HS-5 (cell line): ENCODE data around the gene TPRN.

Experiments
- DNase-seq: peaks from one replicate; pipeline ENCODE4 v3.0.0-alpha.2; 2012; ENCODE audit warnings: low read depth

The TPRN gene

DNA sequence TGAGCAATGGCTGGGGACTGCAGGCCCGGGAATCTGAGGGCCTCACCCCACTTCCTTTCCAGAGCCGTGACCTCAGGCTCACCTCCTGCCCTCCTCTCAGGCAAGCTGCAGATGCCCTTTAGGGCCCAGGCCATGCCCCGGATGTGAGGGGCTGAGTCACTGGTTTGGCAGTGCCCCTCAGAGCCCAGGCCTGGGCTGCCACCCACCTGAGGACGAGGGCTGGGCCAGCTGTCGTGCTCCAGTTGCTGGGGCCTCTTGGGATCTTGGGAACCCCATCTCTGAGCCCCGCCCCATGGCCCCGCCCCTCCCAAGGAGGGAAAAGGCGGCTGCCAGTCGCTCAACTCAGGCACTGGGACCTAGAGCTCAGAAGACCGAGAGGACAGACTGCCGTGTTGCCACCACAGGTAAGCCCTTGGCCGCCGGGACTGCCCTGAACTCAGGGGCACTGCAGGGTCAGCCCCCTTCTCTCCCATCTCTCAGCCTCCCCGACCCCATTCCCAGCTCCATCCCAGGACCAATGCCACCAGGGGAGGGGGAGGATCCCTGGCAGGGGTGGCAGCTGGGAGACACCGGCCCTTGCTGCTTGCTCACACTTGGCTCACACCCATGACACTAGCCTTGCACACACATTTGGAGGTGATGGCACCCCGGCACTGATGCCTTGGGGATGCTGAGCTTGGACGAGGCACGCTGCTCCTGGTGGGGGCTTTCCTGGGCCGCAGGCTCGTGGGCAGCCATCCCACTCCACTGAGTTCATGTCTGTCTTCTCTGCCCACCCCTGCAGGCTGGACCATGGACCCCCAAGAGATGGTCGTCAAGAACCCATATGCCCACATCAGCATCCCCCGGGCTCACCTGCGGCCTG, 24.5 kb upstream of the TPRN start, which contains the start of gene CYSRT1:
TSS of gene CYSRT1 (plus strand) at position 345 of the 865 bp plus-strand sequence. CDS start at position 793, 448 bp downstream.
- DNase-seq = no peak

DNA sequence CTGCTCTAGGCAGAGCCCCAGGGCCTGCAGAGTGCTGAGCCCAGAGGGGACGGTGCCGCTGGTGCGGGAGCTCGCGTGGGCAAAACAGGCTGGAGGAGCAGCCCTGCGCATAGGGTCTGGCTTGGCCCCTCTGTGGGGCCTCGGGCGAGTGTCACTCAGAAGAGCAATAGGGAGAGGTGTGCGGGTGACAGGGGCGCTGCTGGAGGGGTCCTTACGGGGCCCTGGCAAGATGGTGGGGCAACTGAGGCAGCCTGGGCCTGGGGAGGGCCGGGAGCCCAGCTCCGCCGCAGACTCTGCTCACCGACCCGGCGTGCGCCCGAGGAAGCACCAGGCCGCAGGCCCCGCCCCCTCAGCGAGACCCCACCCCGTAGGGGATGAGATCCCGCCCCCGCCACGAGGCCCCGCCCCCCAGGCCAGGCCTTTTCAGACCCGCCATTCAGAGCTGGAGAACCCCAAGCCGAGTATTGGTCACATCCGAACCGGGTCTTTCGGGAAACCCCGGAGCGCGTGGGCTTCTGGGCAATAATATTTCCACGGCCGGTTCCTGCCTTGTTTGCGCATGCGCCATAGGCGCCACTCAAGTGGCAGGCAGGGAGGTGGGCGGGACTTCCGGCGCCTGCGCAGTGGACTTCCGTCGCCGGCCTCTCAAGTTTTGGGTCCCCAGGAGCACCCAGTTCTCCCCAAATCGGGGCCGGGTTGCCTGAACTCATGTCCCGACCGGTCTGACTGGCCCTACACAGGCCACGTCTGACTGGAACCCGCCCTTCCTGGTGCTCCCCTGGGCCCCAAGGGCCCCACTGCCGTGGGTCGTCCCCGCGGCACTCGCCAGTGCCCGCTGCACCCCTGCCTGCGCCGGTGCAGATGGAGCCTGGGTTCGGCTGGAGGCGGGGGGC, 22.8 kb upstream of the TPRN start:
- peak; percentile 92 for DNase-seq

DNA sequence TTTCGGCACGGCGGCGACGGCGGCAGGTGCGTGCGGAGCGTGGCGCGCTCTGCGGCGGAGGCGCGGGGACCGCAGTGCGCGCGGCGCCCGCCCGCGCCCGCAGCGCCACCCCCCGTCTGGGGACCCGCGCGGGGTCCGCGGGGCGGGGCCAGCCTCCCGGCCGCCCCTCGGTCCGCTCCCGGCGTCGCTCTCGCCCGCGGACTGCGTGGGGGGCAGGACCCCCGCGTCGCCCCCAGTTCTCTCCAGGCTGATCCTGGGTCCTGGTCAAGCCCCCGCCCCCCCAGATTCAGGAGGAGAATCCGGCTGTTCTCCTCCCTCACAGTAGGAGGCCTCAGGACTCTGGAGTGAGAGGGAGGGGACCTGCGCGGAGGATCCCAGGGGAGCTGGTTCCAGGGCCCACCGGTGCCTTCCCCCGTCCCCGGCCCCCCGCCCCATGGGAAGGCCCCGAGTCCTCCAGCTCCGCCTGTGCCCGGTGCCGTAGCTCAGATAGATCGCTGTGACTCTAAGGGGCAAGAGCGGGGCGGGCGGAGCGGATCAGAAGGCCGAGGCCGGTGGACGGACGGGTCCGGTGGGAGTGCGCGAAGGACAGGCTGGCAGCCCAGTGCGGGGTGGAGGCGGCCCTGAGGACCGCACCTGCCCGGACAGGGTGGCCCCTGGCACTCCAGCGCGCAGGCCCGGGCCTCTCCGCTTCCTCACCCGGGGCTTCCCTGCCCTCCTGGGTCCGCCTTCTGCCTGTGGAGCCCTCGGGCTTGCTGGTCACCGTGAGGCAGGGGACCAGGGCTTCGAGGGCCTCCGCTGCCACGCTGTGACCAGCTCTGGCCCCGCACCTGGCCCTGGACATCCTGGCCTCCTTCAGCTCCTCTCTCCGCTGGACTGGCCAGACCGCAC, 21.9 kb upstream of the TPRN start, which contains the start of gene RNF208:
TSS of gene RNF208 (minus strand) at position 51 of the 888 bp plus-strand sequence. CDS start 1,028 bp downstream, outside the sequence.
- DNase-seq = no peak

DNA sequence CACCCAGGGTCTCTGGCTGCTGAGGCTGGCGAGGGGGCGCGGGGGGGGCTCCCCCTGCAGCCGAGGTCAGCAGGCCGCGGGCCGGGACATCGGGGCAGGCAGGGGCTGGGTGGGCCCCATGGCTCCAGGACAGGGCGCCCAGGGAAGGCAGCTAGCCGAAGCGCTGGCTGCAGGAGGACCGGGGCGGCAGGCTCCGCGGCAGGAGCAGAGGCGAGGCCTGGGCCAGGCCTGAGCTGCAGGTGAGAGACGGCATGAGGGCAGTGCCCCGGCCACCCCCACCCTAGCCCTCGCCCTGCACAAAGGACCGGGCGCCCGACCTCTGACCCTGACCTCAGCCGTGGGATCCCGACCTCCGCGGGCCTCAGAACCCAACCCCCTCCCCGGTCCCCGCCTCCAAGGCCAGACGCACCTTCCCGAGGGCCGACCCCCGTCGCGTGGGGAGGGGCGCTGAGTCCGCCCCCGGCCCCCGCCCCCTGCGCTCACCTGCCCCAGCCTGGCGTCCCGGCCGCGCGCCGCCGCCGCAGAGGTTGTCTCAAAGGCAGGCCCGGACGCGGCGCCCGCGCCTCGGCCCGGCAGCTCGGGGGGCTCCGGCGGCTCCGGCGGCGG, 21.1 kb upstream of the TPRN start:
- DNase-seq = no peak

DNA sequence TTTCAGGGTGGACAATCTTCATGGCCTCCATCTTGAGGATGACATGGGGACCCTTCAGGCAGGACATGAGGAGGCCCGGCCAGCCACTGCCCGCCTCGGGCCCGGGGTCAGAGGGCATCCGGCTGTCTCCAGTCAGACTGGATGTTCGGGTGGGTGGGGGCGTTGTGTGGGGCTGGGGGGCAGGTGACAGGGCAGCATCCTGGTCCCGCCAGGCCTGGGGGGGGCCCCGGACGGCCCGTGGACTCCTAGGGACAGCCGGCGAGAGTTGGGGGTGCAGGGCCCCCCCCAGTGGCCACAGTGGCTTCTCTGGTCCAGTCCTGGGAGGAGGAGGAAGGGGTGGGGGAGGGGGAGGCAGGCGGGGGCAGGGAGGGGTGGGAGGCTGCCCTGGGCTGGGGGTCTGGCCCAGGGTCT, 20.6 kb upstream of the TPRN start:
- no peak for DNase-seq

DNA sequence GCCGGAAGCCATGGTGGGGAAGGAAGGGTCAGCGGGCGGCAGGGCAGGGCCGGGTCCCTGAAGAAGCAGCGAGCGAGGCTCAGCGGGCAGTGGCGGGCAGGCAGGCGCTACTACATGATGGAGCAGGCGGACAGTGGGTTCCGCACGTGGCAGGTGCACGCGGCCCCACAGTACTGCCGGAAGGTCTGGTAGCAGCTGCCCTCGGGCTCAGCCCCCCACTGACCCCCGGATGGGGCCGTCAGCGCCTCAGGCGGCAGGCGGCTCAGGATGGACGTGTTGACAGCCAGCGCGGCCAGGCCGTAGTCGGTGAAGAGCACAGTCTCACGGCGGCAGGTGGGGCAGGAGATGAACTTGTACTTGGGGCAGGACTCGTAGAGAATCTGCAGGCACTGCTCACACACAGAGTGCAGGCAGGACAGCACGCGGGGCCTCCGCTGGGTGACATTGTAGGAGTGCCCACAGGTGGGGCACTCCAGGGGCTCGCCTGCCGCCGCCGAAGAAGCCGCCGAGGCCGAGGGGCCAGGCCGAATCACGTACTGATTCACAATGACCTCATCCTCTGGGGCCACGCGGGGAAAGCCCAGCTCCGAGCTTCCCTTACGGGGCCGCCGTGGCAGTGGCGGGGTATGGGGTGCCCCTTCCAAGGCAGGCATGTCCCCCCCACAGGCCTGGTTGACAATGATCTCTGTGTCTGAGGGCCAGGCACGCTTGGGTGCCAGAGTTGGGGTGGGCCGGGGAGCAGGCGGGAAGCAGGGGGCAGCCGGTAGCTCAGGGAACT, 20.0 kb upstream of the TPRN start:
- DNase-seq = no peak

DNA sequence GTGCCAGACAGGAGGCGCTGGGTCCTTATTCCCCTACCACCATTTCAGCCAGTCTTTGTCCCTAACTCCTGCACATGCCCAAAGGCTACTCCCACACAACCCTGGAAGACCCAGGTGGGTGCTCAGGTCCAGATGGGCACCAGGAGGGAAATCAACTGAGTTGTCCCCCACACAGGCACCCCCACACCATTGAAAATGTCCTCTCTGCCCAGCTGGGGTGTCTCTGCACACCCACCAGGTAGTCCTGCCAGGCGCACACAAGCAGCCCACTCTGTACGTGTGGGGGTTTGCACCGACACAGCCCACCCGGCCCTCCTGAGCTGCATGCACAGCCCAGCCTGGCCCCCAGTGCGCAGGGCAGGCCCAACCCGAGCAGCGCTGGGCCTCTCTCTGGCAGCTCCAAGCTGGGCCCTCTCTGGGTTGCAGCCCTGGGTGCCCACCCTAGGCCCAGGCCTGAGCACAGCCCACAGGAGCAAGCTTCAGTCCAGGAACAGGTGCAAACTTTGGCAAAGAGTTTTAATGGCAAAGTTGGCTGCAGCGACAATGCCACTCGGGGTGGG, 19.3 kb upstream of the TPRN start:
- DNase-seq = no peak

DNA sequence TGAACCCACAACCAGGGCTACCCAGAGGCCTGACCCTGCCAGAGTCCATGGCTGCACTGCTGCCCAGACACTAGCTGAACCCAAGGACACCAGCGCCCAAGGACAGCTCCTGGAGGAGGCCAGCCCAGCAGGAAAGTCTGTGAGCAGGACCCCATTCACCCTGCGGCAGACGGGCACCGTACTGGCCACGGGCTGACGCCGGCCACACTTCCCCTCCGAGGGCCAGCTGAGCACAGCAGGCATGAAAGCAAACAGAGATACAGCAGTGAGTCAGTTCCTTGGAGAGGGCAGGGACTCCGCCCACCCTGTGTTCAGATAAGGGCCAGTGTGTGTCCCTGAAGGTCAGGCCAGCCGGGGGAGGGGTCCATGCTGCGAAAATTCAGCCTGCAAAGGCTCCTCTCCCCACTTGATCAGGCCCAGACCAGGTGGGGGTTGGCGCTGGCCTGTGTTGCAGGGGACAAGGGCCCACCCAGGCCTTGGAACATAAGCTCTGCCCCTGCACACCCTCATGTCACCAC, 18.3 kb upstream of the TPRN start:
- DNase-seq = no peak

DNA sequence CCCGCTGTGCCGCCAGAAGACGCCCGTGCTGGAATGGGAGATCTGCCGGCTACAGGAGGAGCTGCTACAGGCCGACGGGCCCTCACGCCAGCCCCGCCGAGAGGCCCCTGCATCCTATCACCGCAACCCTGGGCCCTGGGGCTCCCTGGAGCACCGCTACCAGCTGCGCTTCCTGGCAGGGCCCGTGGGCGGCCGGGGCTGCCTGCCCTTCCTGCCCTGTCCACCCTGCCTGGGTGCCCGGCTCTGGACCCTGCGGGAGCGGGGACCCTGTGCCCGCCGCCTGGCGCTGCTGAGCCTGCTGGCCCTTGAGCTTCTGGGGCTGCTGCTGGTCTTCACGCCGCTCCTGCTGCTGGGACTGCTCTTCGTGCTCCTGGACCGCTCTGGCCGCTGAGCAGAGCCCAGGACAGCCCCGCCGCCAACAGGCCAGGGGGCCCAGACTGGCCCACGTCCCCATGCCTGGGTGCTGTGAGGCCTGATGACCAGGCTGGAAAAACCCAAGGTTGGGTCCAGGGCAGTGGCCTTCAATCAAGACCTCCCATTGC, 17.7 kb upstream of the TPRN start:
- DNase-seq = no peak

DNA sequence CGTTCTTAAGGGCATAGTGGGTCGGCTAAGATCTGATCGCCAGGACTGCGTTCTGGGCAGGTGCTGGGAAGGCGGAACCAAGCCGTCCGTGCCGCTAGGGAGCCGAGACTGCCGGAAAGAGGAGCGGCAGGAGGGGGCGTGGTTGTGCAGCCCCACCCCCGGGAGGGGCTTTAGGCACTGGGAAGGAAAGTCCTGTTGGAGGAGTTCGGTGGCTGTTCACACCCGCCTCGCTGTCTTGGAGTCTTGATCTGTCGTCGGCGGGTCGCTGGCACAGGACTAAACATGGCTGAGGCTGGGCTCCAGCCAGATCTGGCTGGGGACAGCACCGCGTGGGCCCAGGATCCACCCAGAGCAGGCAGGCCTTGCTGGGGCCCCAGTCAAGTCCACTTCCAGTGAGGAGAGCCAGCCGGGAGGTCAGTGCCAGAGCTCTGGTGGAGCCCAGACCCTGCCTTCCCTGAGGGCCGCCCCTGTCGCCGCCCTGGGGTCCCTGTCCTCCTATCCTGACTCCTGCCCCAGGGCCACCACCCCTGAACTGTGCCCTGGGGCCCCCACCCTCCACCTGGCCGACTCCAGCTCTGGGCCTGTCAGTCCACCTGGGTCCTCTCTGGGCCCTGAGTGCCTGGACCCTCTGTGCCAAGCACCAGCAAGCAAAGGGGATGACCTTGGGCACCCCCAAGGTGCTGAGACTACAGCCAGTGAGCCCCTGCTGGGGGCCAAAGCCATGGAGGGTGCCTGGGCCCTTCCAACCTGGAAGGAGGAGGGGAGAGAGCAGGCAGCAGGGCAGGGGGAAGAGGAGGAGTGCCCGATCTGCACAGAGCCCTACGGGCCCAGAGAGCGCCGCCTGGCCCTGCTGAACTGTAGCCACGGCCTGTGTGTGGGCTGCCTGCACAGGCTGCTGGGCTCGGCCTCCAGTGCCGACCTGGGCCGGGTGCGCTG, 17.0 kb upstream of the TPRN start:
- DNase-seq = no peak

DNA sequence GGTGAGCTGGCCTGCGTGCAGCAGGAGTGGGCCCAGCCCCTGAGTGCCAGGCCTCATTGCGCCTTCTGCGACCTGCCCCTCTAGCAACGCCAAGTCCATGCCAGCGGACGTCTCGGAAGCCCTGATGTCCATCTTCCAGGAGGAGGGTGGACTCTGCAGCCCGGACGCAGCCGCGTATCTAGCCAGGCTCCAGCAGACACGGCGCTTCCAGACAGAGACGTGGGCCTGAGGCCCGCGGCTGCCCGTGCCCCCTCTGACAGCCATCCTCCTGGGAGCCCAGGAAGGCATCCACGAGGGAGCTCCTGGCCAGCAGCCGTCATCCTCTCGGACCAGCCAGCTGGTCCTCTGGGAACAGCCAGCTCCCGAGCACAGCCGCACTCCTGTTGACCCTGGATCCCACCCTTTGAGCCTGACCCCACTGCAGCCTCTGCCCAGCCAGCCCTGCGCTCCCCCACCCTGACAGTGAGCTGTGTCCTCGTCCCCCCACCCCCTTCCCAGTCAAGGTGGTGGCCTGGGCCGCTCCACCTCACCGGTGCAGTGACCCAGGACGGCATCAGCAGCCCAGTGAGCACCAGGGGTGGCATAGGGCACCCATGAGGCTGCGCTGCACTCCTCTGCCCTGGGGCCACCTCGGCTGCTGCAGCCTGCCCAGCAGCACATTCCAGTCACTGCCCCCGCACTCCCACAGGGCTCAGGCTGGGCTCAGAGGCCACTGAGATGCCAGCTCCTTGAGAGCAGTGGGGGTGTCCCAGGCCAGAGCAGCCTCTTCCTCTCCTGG, 15.8 kb upstream of the TPRN start:
- no peak for DNase-seq

DNA sequence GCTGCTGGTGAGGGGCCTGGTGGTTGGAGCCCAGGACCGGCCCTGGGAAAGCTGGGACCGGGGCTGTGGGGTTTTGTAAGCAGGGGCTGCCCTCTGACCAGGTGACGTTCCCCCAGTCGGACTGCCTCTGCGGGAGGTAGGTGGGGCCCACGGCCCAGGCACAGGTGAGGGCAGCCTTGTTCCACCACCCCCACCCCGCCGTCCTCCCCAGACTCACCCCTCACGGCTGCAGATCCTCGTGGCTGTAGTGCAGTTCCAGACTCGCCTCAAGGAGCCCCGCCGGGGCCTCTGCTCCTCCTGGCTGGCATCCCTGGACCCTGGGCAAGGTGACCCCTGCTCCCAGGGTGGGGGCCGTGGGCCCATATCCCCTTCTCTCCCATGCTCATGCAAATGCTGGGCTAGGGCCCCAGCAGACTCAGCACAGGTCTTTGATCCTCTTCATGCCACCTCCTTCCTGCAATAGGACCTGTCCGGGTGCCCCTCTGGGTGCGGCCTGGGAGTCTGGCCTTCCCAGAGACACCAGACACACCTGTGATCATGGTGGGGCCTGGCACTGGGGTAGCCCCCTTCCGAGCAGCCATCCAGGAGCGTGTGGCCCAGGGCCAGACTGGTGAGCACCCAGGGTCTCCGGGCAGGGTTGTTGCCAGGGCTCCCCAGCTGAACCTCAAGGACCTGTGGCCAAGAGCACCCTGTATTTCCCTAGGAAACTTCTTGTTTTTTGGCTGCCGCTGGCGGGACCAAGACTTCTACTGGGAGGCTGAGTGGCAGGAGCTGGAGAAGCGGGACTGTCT, 14.8 kb upstream of the TPRN start:
- DNase-seq = no peak

DNA sequence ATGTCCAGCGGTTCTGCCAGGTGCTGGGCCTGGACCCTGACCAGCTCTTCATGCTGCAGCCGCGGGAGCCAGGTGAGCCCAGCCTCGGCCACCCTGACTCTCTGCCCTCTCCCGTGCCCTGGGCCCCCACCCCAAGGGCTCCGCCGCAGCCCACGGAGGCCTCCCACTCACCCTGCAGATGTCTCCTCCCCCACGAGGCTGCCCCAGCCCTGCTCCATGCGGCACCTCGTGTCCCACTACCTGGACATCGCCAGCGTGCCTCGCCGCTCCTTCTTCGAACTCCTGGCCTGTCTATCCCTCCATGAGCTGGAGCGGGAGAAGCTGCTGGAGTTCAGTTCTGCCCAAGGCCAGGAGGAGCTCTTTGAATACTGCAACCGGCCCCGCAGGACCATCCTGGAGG, 14.1 kb upstream of the TPRN start:
- DNase-seq = no peak

DNA sequence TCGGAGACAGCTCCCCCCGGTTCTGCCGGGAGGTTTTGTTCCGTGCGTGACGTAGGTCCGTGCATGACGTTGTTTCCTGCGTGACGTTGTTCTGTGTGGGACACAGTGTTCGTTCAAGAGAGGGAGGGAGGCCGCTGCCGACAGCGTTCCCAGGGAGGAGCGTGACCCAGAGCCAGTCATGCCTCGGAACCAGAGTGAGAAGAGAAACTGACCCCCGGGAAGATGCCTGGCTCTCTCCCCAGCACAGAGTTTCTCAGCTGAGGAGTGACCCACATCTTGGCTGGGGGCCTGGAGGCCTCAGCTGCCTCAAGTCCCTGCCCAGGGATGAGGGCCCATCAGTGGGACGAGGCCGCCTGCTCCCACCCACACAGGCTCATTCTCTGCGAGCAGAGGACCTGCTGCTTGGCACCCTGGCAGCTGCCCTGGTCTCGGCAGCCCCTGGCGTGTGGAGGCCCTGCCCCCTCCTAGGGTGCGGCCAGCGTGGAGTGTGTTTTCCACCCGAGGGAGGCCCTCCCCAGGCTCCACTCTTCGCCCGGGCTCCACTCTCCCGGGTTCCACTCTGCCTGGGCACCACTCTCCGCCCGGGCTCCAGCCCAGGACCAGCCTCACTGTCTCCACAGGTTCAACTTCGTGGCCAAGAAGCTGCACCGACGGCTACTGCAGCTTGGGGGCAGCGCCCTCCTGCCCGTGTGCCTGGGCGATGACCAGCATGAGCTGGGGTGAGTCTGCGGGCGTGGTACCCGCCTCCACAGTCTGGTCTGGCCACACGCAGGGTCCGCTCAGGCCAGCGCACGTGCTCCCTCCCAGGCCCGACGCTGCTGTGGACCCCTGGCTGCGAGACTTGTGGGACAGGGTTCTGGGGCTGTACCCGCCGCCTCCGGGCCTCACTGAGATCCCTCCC, 12.9 kb upstream of the TPRN start:
- DNase-seq = no peak

DNA sequence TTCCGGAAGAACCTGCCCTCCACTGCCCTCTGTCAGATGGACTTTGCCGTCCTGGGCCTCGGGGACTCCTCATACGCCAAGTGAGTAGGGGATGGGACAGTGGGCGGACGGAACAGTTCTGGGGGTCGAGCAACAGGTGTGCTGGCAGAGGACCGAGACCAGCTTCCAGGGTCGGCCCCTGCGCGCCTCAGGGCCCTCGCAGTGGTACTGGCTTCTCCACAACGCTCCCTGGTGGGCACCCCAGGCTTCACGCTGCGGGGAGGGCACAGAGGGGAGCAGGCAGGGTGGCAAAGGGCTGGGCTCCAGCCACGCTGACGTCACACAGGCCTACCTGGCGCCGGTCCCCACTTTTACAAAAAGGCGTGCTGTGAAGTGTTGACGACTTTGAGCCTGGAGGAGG, 12.0 kb upstream of the TPRN start:
- DNase-seq = no peak

DNA sequence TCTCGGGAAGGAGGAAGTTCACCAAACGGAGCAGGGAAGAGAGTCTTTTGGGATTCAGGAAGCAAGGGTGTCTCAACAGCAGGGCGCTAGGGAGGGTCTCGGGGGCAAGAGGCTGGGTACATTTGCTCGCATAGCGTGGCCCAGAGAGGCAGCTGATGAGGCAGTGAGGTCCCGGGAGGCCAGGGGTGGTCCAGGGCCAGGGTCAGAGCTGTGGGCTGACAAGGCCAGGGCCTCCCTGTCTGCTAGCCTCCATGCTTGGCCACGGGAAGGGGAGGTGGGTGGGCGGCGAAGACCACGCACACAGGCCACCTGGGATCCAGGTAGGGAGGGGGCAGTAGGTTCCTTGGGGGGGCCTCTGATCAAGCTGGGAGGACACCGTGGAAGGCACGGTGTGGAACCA, 11.0 kb upstream of the TPRN start:
- no peak for DNase-seq
